ENCODE measurements around the gene NET1. TPM values are rescaled to one million over a fixed set of nuclear protein-coding genes. Genes with fewer than 3 reads are reported as not detected.
A peak's percentile ranks its signal among the peaks of the same experiment; 100 is the strongest.

The NET1 gene
- total RNA-seq, 1 experiment from 2014 or later = 154 TPM

DNA sequence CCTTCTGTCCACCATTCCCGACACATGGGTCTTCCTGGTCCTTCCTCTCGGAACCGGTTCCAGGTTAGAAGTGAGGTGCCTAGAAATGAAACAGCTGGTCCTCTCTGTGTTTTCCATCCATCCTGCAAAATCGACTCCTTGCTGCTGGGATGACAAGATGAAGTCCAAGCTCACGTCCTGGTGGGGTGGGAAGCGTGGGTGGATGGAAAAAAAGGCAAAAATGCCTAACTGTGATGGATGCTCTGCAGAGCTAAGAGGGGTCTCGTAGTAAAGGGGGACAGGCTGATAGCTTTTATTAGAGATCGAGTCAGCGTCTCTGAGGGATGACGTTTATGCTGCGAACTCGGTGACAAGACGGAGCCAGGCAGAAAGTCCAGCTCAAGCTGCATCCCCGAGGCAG is 72.9 kb downstream of the NET1 start:
- no peak overlapping the region for H3K4me3 Mint-ChIP-seq (ENCODE audit: low read depth, unreplicated experiment)
- H3K27ac Mint-ChIP-seq (ENCODE audit: unreplicated experiment) = no peak overlapping the region
- no peaks in the 10 kb centered on the region for H3K36me3 Mint-ChIP-seq (ENCODE audit: insufficient read depth, unreplicated experiment)
- no peaks in the 10 kb centered on the region for H3K27me3 Mint-ChIP-seq (ENCODE audit: unreplicated experiment)
- TF ChIP-seq, protein P1, sequence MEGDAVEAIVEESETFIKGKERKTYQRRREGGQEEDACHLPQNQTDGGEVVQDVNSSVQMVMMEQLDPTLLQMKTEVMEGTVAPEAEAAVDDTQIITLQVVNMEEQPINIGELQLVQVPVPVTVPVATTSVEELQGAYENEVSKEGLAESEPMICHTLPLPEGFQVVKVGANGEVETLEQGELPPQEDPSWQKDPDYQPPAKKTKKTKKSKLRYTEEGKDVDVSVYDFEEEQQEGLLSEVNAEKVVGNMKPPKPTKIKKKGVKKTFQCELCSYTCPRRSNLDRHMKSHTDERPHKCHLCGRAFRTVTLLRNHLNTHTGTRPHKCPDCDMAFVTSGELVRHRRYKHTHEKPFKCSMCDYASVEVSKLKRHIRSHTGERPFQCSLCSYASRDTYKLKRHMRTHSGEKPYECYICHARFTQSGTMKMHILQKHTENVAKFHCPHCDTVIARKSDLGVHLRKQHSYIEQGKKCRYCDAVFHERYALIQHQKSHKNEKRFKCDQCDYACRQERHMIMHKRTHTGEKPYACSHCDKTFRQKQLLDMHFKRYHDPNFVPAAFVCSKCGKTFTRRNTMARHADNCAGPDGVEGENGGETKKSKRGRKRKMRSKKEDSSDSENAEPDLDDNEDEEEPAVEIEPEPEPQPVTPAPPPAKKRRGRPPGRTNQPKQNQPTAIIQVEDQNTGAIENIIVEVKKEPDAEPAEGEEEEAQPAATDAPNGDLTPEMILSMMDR (IDR thresholded peaks at IDR 0.05; ENCODE audit: unreplicated experiment) = no peak
- no TSS peak for BruUV-seq (replicated peaks)
- H3K9me3 Mint-ChIP-seq (ENCODE audit: low read depth, unreplicated experiment) = no peaks in the 10 kb centered on the region
- CTCF ChIA-PET = no interaction called here
- intact Hi-C loops (cut with micrococcal nuclease; ENCODE audit: unreplicated experiment) = no loop called here
- H3K4me1 Mint-ChIP-seq (ENCODE audit: low read depth, unreplicated experiment) = peaks cover 9% of the 10 kb centered on the region
- DNase-seq = no peak

DNA sequence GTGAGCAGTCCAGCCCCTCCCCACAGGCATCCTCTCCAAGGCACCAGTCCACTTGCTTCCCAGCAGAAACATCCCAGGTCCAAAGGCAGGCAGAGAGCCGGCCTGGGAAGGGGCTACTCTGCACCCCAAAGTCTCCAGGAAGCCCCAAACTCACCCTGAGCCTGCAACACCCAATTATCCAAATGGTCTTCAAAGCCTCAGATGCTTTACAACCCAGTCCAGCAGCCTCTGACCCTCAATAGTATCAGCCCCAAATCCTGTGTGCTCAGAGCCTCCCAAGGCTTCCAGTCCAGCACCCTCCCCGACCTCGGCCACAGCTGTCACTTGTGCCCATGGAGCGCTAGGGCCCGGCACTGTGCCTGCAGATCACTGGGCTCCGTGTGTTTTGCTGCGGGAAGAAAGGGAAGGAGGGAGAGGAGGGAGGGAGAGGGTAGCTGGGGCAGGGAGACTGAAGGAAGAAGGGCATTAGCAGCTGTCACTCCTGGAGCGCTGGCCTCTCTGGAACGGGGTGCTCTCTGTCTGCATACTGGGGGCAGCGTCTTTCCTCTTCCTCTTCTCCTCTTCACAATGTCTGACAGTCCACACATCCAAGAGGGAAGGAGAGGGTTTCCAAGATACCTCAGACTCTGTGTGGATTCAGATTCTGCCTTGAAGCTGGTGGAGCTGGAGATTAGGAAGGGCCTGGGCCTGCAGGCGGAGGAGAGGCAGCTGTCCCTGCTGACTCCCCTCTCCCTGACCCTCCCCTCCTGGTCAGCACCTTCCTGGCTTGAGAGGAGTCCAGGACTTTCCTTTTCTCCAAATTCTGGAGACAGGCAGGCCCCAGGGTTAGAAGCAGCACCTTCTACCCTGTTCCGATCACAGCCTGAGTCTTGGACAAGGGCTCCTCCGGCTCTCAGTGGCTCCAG is 73.8 kb downstream of the NET1 start:
- Mint-ChIP-seq H3K36me3 (ENCODE audit: insufficient read depth, unreplicated experiment) (no peaks in the 10 kb centered on the region), H3K9me3 (ENCODE audit: low read depth, unreplicated experiment) (no peaks in the 10 kb centered on the region), H3K4me3 (ENCODE audit: low read depth, unreplicated experiment) (no peak overlapping the region), H3K27me3 (ENCODE audit: unreplicated experiment) (no peaks in the 10 kb centered on the region), H3K27ac (ENCODE audit: unreplicated experiment) (no peak overlapping the region), H3K4me1 (ENCODE audit: low read depth, unreplicated experiment) (peaks cover 9% of the 10 kb centered on the region)
- DNase-seq = no peak
- CTCF ChIA-PET = no interaction called here
- BruUV-seq (replicated peaks) = no TSS peak
- TF ChIP-seq, protein P1 (IDR thresholded peaks at IDR 0.05; ENCODE audit: unreplicated experiment) = no peak
- intact Hi-C loops (cut with micrococcal nuclease; ENCODE audit: unreplicated experiment) = no loop called here

DNA sequence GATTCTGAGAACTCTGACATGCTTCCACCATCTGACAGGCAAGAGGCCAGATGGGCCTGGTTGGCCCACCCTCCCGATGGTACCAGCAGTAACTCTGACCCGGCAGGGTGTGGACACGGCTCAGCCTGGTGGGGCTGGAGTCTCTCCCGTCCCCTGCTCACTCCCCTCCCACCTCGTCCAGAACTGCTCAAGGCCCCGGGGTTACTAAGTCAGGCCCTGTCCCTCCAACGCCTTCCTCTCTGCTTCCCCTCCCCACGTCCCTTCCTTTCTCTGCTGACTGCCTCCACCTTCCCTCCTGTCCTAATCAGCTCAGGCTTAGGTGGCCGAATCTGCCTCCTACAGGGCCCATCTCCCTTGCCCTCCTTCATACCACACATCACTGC is 74.5 kb downstream of the NET1 start:
- no peak overlapping the region for H3K27ac Mint-ChIP-seq (ENCODE audit: unreplicated experiment)
- peaks cover 9% of the 10 kb centered on the region for H3K4me1 Mint-ChIP-seq (ENCODE audit: low read depth, unreplicated experiment)
- no peak for DNase-seq
- no peak overlapping the region for H3K4me3 Mint-ChIP-seq (ENCODE audit: low read depth, unreplicated experiment)
- no peaks in the 10 kb centered on the region for H3K9me3 Mint-ChIP-seq (ENCODE audit: low read depth, unreplicated experiment)
- CTCF ChIA-PET = no interaction called here
- TF ChIP-seq, protein P1 (IDR thresholded peaks at IDR 0.05; ENCODE audit: unreplicated experiment) = no peak
- intact Hi-C loops (cut with micrococcal nuclease; ENCODE audit: unreplicated experiment) = no loop called here
- BruUV-seq (replicated peaks) = no TSS peak
- H3K36me3 Mint-ChIP-seq (ENCODE audit: insufficient read depth, unreplicated experiment) = no peaks in the 10 kb centered on the region
- H3K27me3 Mint-ChIP-seq (ENCODE audit: unreplicated experiment) = no peaks in the 10 kb centered on the region

DNA sequence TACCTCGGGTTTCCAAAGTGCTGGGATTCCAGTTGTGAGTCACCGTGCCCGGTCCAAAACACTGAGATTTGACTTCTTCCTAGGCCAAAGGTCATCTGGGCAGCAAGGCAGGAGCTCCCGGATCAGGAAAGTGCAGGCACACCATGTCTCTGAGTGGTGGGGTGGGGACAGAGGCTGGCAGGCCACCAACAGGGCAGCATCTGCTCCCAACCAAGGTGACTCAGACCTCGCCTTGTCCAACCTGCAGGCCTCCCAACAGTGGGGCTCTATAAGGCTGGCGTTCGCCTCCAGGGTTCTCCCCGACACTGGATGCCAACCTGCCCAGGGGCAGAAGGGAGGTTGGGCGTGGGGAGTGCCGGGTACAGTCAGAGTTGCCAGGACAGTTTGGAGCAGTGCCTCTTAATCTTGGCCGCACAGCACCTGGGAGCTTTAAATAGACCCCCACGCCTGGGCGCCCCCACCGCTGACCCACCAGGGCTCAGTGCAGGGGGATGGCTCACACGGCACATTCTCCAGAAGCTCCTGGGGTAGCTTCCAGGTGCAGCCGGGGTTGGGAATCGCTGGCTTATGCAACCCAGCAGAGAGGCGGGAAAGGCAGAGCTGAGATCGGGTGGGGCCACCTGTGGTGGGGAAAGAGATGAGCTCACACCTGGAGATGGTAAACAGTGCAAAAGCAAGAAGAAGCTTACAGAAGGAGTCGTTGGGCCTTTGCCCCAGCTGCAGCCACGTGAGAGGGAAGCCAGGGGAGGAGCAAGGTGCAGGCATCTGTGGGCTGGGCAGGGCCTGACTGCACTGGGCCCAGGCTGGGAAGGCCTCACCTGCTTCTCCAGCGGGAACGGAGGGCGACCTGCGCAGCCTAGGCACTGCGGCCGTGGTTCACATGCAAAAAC is 76.2 kb downstream of the NET1 start:
- BruUV-seq (replicated peaks) = no TSS peak
- peak overlapping the region; percentile 53 for H3K27ac Mint-ChIP-seq (ENCODE audit: unreplicated experiment)
- CTCF ChIA-PET = interaction anchor here (1.0 kb wide), 1 partner anchor 40 kb away, joined by 3 read pairs; no protein-coding TSS in a partner anchor
- H3K36me3 Mint-ChIP-seq (ENCODE audit: insufficient read depth, unreplicated experiment) = no peaks in the 10 kb centered on the region
- intact Hi-C loops (cut with micrococcal nuclease; ENCODE audit: unreplicated experiment) = loop anchor here (1.0 kb wide), 1 partner anchor 15 kb away; no protein-coding TSS in a partner anchor
- peaks cover 9% of the 10 kb centered on the region for H3K4me1 Mint-ChIP-seq (ENCODE audit: low read depth, unreplicated experiment)
- peak; percentile 21 for DNase-seq
- TF ChIP-seq, protein P1 (IDR thresholded peaks at IDR 0.05; ENCODE audit: unreplicated experiment) = no peak
- H3K4me3 Mint-ChIP-seq (ENCODE audit: low read depth, unreplicated experiment) = no peak overlapping the region
- H3K27me3 Mint-ChIP-seq (ENCODE audit: unreplicated experiment) = no peaks in the 10 kb centered on the region
- no peaks in the 10 kb centered on the region for H3K9me3 Mint-ChIP-seq (ENCODE audit: low read depth, unreplicated experiment)

All from Calu3 (cell line).